ENCODE measurements around the gene POLR2F.

Gene POLR2F

DNA sequence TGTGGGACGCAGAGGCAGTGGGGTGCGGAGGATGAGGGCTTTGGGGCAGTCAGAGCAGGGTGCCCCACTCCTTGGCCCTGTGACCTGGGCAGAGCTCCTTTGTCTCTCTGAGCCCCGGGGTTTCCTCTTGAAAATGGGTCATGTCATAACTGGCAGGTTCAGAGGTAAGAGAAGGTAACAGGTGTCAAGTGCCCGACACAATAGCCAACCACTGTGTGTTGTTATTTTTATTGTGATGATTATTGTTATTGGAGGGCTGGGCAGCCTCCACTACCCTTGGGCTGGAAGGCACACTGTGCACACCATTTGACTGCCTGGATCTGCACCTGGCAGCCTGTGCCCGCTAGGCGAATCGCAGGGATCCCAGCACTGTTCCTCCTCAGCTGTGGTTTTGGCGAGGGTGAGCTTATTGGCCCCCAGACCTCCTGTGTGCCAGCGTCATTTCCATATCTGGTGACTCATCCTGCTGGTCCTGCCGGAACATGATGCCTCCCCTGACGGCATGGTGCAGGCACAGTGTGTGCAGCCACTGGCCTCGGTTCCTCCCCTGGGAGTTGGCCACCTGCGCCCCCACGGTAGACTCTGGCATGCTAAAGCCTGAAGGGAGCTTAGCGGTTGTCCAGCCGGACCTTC lies 46.3 kb downstream of the POLR2F start:
- no peak for DNase-seq (ENCODE audit: low read depth in 1 of 2, low spot score in 1 of 2)

DNA sequence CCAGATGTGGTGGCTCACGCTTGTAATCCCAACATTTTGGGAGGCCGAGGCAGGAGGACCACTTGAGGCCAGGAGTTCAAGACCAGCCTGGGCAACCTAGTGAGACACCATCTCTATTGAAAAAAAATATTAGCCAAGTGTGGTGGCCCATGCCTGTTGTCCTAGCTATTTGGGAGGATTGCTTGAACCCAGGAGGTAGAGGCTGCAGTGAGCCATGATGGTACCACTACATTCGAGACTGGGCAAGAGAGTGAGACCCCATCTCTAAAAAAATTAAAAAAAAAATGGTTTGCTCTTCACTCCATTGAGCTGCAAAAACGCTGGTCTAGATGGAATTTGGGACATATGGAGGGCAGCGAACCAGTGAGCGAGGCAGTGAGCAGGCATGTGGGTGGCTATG lies 52.4 kb downstream of the POLR2F start:
- DNase-seq (ENCODE audit: low read depth in 1 of 2, low spot score in 1 of 2): no peak

DNA sequence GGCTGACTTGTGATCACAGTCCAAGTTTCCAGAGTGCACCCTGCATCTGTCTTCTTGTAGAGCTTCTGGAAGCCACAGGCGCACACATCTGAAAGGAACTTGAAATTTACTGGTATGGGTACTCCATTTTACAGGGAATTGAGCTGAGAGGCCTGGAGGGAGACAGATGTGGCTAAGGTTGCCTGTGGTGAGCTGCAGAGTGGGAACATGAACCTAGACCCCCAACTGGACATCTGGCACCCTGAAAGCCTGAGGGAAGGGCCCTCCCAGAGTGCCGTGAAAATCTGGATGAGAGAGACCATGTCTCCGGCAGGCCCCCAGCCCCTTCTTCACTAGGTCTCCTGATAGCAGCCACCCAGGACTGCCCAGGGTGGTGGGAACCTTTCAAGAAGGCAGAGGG lies 53.4 kb downstream of the POLR2F start:
- no peak for DNase-seq (ENCODE audit: low read depth in 1 of 2, low spot score in 1 of 2)

DNA sequence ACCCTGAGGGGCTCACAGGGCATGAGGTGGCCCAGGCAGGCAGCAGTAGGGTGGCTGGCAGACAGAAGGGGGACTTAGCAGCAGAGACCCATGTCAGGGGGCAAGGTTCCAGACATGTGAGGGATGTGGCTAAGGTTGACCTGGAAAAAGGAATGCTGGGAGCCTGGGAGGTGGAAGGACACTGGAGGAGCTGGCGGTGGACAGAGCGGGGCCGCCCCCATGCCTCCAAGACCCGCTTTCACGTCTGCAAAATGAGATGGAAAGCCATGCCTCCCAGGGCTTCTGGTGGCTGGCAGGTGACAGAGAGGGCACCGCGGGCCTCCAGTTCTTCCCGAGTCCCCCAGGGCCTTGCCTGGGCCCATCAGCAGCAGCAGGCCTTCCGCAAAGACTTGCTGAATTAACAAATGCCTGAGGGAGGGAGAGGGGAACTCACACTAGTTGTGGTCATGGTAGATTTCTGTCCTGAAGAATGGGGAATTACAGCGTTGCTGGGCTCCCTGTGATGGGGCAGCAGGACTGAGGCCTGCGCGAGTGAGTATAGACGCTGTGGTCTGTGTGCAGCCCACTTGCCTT lies 53.9 kb downstream of the POLR2F start:
- DNase-seq (ENCODE audit: low read depth in 1 of 2, low spot score in 1 of 2): no peak

DNA sequence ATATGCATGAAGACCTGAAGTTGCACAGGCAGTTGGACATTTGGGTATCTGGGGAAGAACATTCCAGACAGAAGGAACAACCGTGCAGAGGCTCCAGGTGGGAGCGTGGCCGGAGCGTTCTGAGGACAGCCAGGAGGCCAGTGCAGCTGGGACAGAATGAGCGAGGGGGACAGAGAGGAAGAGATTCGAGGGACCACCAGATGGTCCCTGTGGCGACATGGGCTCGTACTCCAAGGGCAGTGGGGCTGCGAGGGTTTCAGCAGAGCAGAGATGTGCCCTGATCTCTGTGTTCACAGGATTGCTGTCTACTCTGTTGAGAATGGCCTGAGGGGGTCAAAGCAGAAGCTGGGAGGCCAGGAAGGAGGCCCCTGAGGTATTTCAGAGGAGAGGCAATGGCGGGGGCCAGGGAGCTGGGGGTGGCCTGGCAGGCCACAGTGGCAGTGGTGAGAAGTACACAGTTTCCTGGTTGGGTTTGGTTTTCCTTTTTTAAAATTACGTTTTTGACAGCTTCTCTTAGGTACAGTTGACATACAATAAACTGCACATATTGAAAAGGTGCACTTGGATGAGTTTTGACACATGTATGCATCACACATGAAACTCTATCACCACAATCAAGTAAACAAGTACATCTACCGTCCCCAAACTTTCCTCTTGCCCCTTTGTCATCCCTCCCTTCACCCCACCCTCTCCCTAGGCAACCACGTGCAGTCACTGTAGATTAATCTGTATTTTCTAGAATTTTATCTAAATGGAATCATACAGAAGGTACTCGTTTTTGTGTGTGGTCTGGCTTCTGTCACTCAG lies 55.7 kb downstream of the POLR2F start:
- no peak for DNase-seq (ENCODE audit: low read depth in 1 of 2, low spot score in 1 of 2)

DNA sequence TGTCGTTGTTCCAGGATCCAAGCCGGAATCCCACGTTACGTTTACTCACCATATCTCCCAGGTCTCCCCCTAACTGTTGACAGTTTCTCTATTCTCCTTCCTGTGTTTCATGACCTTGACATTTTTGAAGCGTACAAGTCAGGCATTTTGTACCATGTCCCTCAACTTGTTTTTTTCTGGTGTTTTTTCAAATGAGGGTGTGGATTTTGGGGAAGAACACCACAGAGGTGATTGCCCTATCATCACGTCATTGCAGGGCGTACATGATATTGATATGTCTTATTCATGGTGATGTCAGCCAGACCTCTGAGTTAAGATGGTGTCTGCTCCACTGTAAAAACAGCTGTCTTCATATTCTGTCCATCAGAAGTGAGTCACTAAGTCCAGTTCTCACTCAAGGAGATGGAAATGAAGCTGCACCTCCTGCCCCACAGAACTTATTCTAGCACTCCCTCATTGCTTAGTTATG lies 59.1 kb downstream of the POLR2F start:
- DNase-seq (ENCODE audit: low read depth in 1 of 2, low spot score in 1 of 2): no peak

DNA sequence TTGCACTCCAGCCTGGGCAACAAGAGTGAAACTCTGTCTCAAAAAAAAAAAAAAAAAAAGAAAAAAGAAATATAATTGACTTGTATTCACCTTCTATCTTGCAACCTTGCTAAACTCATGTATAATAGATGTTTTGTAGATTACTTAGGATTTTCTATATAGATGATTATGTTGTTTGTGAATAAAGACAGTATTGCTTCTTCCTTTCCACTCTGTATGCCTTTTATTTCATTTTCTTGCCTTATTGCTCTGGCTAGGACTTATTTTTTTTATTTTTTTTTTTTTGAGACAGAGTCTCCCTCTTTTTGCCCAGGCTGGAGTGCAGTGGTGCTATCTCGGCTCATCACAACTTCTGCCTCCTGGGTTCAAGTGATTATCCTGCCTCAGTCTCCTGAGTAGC lies 60.6 kb downstream of the POLR2F start:
- no peak for DNase-seq (ENCODE audit: low read depth in 1 of 2, low spot score in 1 of 2)

DNA sequence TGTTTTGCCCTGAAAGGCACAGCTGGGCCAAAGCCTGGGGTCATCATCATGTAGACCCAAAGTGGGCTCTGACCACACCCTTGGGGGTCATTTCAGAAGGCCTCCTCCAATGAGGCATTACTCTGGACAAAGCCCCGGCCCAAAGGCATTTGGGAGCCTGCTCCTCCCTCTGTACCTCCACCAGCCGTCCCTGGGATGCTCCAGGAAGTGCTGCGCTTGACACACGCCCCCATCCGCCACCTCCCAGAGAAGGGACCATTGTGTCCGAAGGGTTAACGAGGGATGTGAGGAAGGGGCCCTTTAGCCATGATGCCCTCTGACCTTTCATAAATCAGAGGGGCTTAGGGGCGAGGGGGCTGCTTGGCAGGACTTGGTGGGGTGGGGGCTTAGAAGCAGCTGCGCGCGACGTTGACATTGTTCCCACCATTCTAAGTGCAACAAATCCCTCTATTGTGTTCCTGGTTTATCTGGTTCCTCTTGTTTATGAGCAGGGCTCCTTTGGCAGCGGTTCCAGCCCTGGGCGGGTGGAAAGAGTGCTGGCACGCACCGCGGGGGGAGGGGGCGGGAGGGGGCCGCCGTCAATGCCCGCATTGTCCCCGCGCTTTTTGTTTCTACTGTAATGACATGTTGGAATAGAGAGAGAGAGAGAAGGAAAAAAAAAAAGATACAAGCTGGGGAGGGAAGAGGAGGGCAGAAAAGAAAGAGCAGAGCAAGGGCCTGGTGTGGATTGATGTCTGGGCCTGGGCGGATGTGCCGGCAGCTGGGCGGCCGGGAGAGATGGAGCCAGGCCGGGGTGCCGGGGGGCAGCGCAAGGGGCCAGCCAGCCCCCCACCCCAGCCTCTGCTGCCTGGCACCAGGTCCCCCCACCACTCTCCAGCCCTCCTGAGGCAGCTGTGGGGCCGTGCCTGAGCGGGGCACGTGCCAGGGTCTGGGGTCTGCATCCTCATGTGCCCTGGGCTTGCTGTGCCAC lies 63.0 kb downstream of the POLR2F start:
- DNase-seq (ENCODE audit: low read depth in 1 of 2, low spot score in 1 of 2): no peak

DNA sequence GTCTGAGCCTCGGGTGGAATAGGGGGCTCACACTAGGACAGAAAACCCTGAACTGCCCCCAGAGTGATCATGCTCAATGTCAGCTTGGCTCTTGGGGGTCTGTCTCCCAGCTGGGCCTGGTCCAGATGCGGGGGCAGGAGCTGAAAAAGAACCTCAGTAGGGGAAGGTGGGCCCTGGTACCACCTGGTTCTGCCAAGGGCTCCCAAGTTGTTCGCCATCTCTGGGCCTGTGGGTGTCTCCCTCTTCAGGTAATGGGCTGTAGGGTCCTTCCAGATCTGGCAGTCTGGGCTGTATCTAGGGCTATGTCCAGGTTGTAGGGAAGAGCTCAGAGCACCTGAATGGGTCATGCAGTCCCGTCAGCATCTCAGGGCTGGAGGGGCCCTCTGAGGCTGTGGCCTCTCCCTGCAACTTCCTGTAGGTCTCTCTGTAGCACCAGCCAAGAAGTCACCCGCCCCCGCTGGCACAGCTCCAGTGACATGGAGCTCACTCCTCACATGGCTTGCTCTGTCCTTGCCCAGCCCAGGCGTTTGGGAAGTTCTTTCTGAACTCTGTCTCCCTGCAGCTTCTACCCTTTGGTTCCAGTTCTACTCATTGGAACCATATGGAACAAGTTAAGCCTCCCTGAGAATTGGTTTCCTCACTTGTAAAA lies 63.9 kb downstream of the POLR2F start:
- no peak for DNase-seq (ENCODE audit: low read depth in 1 of 2, low spot score in 1 of 2)

DNA sequence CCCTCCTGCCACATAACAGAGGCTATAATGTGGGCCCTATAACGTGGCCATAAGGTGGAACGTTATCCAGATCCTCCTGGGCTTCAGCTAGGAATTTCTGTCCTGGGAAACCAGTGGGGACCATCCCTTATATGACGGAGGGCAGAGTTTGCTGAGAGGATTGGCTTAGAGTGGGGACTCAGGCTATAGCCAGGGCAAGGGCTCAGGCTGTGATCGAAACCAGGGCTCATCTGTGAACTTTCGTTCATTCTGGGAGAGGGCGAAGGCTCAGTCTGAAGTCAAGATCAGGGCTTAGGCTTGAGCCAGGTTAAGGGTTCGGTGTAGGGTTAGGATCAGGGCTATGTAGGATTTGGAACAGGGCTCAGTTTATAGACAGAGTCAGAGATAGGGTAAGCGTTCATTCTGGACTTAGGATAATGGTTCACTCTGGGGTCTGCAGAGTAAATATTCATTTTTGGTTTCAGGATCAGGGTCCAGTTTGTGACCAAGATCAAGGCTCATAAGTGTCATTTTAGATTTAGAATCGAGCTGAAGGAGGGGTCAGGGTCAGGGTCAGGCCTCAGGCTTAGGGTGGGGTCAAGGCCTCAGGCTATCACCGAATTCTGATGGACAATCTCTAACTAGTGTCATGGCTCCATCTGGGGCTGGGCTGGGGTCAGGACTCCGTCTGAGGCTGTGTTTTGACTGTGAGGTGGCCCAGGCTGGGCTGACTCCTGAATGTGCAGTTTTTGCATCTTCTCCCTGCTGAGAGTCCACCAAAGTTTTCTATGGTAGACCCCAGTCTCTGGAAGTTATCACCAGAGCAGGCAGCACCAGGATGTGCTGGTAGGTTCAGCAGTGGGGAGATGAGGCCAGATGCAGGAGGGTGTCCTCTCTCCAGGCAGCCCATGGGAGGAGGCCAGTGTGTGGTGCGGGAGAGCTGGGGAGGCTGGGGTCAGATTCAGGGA lies 64.7 kb downstream of the POLR2F start:
- no peak for DNase-seq (ENCODE audit: low read depth in 1 of 2, low spot score in 1 of 2)

Measured in stimulated activated CD4-positive, alpha-beta T cell treated with anti-CD3 and anti-CD28 coated beads, Interleukin-15, amount 100 ng/mL, for 1 hour (primary cell).